WTC11 (cell line): Measurements from ENCODE around the gene RBFOX1. TPM values are rescaled to one million over a fixed set of nuclear protein-coding genes. Genes with fewer than 3 reads are reported as not detected.

ENCODE experiments used
- ATAC-seq: fragments of 200-7000 bp; cut with Tn5 transposase; 2 replicates; pipeline ENCODE4 v1.10.0; 2021; ENCODE audit warnings: mild to moderate bottlenecking, moderate library complexity
- CTCF ChIA-PET: fragments of 300-600 bp; sonication (Branson Sonifier 250); formaldehyde crosslinking; loops from one replicate; lab custom pipeline; 2021; ENCODE audit warnings: antibody characterized with exemption; lab: Charles Lee
- POLR2A ChIA-PET: fragments of 350-600 bp; sonication (Branson Sonifier 250); formaldehyde crosslinking; loops from one replicate; lab custom pipeline; 2021; ENCODE audit warnings: antibody characterized with exemption; lab: Charles Lee
- DNase-seq: peaks from one replicate; pipeline ENCODE4 v3.0.0; 2021; ENCODE audit warnings: low spot score
- H3K27ac Mint-ChIP-seq: 2 replicates; pipeline ENCODE4 v1.8.0; 2021; ENCODE audit warnings: mixed read lengths
- H3K27me3 Mint-ChIP-seq: 2 replicates; pipeline ENCODE4 v1.8.0; 2021; ENCODE audit warnings: low read depth, mild to moderate bottlenecking, moderate library complexity, mixed read lengths
- H3K36me3 Mint-ChIP-seq: 2 replicates; pipeline ENCODE4 v1.8.0; 2021; ENCODE audit warnings: mixed read lengths
- H3K4me1 Mint-ChIP-seq: 2 replicates; pipeline ENCODE4 v1.8.0; 2022; ENCODE audit warnings: mixed read lengths
- H3K4me3 Mint-ChIP-seq: 2 replicates; pipeline ENCODE4 v1.8.0; 2021; ENCODE audit warnings: mild to moderate bottlenecking, moderate library complexity, mixed read lengths
- H3K9me3 Mint-ChIP-seq: 2 replicates; pipeline ENCODE4 v1.8.0; 2021; ENCODE audit warnings: mixed read lengths
- ATF6 ChIP-seq: sonication (generic); formaldehyde crosslinking; IDR thresholded peaks from 2 replicates; pipeline ENCODE4 v1.8.1; 2023; ENCODE audit warnings: mild to moderate bottlenecking, missing genetic modification reagents
- E2F4 ChIP-seq: sonication (generic); formaldehyde crosslinking; IDR thresholded peaks from 2 replicates; pipeline ENCODE4 v1.8.1; 2022; ENCODE audit warnings: low read depth, mild to moderate bottlenecking, moderate library complexity, missing genetic modification reagents, borderline replicate concordance
- ELF4 ChIP-seq: sonication (generic); formaldehyde crosslinking; IDR thresholded peaks from 2 replicates; pipeline ENCODE4 v1.8.1; 2022; ENCODE audit warnings: low read depth, mild to moderate bottlenecking, moderate library complexity, missing genetic modification reagents
- ERG ChIP-seq: fragments of 250-450 bp; sonication (Bioruptor Pico); IDR thresholded peaks from 2 replicates; pipeline ENCODE4 v1.8.0; 2021; ENCODE audit warnings: mild to moderate bottlenecking
- ESRRA ChIP-seq: sonication (generic); formaldehyde crosslinking; IDR thresholded peaks from 2 replicates; pipeline ENCODE4 v1.8.1; 2022; ENCODE audit warnings: mild to moderate bottlenecking, missing genetic modification reagents, borderline replicate concordance
- FOXK1 ChIP-seq: sonication (generic); formaldehyde crosslinking; IDR thresholded peaks from 2 replicates; pipeline ENCODE4 v1.8.0; 2022; ENCODE audit warnings: mild to moderate bottlenecking, moderate library complexity, missing genetic modification reagents
- GTF2I ChIP-seq: fragments of 250-450 bp; sonication (Bioruptor Pico); conservative IDR thresholded peaks from 2 replicates; pipeline ENCODE4 v1.4.0; 2021; ENCODE audit warnings: mild to moderate bottlenecking
- JAZF1 ChIP-seq: fragments of 250-450 bp; sonication (Bioruptor Pico); IDR thresholded peaks from 2 replicates; pipeline ENCODE4 v1.9.0; 2021; ENCODE audit warnings: moderate library complexity, mild to moderate bottlenecking, inconsistent platforms
- TCF7 ChIP-seq: sonication (generic); formaldehyde crosslinking; IDR thresholded peaks from 2 replicates; pipeline ENCODE4 v1.8.0; 2022; ENCODE audit warnings: mild to moderate bottlenecking, low read depth, missing genetic modification reagents, moderate library complexity
- TP53 ChIP-seq: sonication (generic); formaldehyde crosslinking; IDR thresholded peaks from 2 replicates; pipeline ENCODE4 v1.8.1; 2023; ENCODE audit warnings: mild to moderate bottlenecking, missing genetic modification reagents
- ZBTB21 ChIP-seq: sonication (generic); formaldehyde crosslinking; IDR thresholded peaks from 2 replicates; pipeline ENCODE4 v1.8.1; 2023; ENCODE audit warnings: mild to moderate bottlenecking, missing genetic modification reagents, borderline replicate concordance
- ZBTB43 ChIP-seq: sonication (generic); formaldehyde crosslinking; IDR thresholded peaks from 2 replicates; pipeline ENCODE4 v1.8.1; 2023; ENCODE audit warnings: mild to moderate bottlenecking, missing genetic modification reagents
- ZMAT4 ChIP-seq: fragments of 250-450 bp; sonication (Bioruptor Pico); IDR thresholded peaks from 2 replicates; pipeline ENCODE4 v1.9.0; 2021; ENCODE audit warnings: mild to moderate bottlenecking
- ZNF263 ChIP-seq: sonication (generic); formaldehyde crosslinking; IDR thresholded peaks from 2 replicates; pipeline ENCODE4 v1.8.1; 2022; ENCODE audit warnings: low read depth, mild to moderate bottlenecking, moderate library complexity, missing genetic modification reagents
- ZNF396 ChIP-seq: fragments of 250-450 bp; sonication (Bioruptor Pico); IDR thresholded peaks from 2 replicates; pipeline ENCODE4 v1.8.0; 2021; ENCODE audit warnings: mild to moderate bottlenecking, moderate library complexity, borderline replicate concordance
- ZNF512 ChIP-seq: sonication (generic); formaldehyde crosslinking; IDR thresholded peaks from 2 replicates; pipeline ENCODE4 v1.8.1; 2022; ENCODE audit warnings: missing genetic modification reagents, borderline replicate concordance
- total RNA-seq: library from RNA; stranded (reverse); gene quantifications from 3 replicates; pipeline ENCODE4 v1.2.3, GENCODE V29; 2021
- TF ChIP-seq, protein P1 (sequence below): sonication (generic); formaldehyde crosslinking; IDR thresholded peaks from 2 replicates; pipeline ENCODE4 v1.8.1; 2022; ENCODE audit warnings: mild to moderate bottlenecking, moderate library complexity, missing genetic modification reagents
- TF ChIP-seq, protein P2 (sequence below): fragments of 200-600 bp; IDR thresholded peaks from 2 replicates; pipeline ENCODE4 v1.8.0; 2022; ENCODE audit warnings: antibody characterized with exemption
- TF ChIP-seq, protein P3 (sequence below): sonication (generic); formaldehyde crosslinking; IDR thresholded peaks from 2 replicates; pipeline ENCODE4 v1.8.0; 2022; ENCODE audit warnings: missing genetic modification reagents

Gene RBFOX1
- total RNA-seq, 1 experiment from 2014 or later, result 1.1 TPM

DNA sequence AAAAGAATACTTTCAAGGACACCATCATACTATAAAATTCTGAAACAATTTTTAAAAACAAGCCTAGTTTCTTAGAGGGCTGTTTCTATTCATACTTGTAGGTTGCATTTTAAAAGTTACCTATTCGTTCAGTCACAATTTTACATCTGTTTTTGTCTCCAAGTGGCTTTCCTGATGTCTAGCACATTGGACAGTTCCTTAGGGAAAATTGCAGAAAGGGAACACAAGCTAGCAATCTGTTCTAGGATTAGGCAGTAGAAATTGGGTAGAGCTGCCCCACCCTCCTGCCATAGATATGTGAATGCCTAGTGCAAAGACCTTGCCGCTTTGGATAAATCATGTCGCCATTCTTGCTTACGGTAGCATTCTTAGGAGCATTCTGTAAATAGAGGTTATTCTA lies 358.9 kb downstream of the RBFOX1 start:
- H3K4me1 Mint-ChIP-seq, result peaks cover 10% of the 10 kb centered on the region
- no peak overlapping the region for H3K27ac Mint-ChIP-seq
- ChIA-PET CTCF (no interaction called here), POLR2A (no interaction called here)
- peaks cover 17% of the 10 kb centered on the region for H3K9me3 Mint-ChIP-seq
- no peak for TF ChIP-seq ERG
- TF ChIP-seq, protein P1, sequence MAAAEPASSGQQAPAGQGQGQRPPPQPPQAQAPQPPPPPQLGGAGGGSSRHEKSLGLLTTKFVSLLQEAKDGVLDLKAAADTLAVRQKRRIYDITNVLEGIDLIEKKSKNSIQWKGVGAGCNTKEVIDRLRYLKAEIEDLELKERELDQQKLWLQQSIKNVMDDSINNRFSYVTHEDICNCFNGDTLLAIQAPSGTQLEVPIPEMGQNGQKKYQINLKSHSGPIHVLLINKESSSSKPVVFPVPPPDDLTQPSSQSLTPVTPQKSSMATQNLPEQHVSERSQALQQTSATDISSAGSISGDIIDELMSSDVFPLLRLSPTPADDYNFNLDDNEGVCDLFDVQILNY (CRISPR knock-in tag), result no peak
- no peak for TF ChIP-seq E2F4 (CRISPR knock-in tag)
- no peak for TF ChIP-seq JAZF1 (CRISPR knock-in tag)
- no peak for TF ChIP-seq ATF6 (CRISPR knock-in tag)
- TF ChIP-seq GTF2I (CRISPR knock-in tag), result no peak
- TF ChIP-seq ZNF396 (CRISPR knock-in tag), result no peak
- TF ChIP-seq FOXK1 (CRISPR knock-in tag), result no peak
- TF ChIP-seq TCF7 (CRISPR knock-in tag), result no peak
- no peak for TF ChIP-seq ZBTB21 (CRISPR knock-in tag)
- no peak for TF ChIP-seq ZBTB43
- TF ChIP-seq, protein P2, sequence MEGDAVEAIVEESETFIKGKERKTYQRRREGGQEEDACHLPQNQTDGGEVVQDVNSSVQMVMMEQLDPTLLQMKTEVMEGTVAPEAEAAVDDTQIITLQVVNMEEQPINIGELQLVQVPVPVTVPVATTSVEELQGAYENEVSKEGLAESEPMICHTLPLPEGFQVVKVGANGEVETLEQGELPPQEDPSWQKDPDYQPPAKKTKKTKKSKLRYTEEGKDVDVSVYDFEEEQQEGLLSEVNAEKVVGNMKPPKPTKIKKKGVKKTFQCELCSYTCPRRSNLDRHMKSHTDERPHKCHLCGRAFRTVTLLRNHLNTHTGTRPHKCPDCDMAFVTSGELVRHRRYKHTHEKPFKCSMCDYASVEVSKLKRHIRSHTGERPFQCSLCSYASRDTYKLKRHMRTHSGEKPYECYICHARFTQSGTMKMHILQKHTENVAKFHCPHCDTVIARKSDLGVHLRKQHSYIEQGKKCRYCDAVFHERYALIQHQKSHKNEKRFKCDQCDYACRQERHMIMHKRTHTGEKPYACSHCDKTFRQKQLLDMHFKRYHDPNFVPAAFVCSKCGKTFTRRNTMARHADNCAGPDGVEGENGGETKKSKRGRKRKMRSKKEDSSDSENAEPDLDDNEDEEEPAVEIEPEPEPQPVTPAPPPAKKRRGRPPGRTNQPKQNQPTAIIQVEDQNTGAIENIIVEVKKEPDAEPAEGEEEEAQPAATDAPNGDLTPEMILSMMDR, result no peak
- TF ChIP-seq ZNF263, result no peak
- ATAC-seq (no peak), DNase-seq (no peak)
- H3K36me3 Mint-ChIP-seq, result peaks cover 2% of the 10 kb centered on the region; the same call in 1 of the 2 replicates
- H3K4me3 Mint-ChIP-seq, result no peak overlapping the region
- H3K27me3 Mint-ChIP-seq, result no peaks in the 10 kb centered on the region; the same call in 1 of the 2 replicates

GRCh38 chr16:7703672-7704071 lies 371.0 kb downstream of the RBFOX1 start:
- no peak overlapping the region for H3K27ac Mint-ChIP-seq
- peaks cover 70% of the 10 kb centered on the region for H3K9me3 Mint-ChIP-seq
- TF ChIP-seq ESRRA (CRISPR knock-in tag) (no peak), ZMAT4 (CRISPR knock-in tag) (no peak), TP53 (CRISPR knock-in tag) (no peak), ZNF512 (CRISPR knock-in tag) (no peak), ELF4 (CRISPR knock-in tag) (no peak)
- TF ChIP-seq, protein P3, sequence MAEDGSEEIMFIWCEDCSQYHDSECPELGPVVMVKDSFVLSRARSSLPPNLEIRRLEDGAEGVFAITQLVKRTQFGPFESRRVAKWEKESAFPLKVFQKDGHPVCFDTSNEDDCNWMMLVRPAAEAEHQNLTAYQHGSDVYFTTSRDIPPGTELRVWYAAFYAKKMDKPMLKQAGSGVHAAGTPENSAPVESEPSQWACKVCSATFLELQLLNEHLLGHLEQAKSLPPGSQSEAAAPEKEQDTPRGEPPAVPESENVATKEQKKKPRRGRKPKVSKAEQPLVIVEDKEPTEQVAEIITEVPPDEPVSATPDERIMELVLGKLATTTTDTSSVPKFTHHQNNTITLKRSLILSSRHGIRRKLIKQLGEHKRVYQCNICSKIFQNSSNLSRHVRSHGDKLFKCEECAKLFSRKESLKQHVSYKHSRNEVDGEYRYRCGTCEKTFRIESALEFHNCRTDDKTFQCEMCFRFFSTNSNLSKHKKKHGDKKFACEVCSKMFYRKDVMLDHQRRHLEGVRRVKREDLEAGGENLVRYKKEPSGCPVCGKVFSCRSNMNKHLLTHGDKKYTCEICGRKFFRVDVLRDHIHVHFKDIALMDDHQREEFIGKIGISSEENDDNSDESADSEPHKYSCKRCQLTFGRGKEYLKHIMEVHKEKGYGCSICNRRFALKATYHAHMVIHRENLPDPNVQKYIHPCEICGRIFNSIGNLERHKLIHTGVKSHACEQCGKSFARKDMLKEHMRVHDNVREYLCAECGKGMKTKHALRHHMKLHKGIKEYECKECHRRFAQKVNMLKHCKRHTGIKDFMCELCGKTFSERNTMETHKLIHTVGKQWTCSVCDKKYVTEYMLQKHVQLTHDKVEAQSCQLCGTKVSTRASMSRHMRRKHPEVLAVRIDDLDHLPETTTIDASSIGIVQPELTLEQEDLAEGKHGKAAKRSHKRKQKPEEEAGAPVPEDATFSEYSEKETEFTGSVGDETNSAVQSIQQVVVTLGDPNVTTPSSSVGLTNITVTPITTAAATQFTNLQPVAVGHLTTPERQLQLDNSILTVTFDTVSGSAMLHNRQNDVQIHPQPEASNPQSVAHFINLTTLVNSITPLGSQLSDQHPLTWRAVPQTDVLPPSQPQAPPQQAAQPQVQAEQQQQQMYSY (CRISPR knock-in tag), result no peak
- TF ChIP-seq, all 79 proteins: peak for 0
- Mint-ChIP-seq H3K4me3 (no peak overlapping the region), H3K36me3 (peaks cover 31% of the 10 kb centered on the region), H3K4me1 (no peaks in the 10 kb centered on the region), H3K27me3 (peaks cover 4% of the 10 kb centered on the region; the same call in 1 of the 2 replicates)
- DNase-seq (no peak), ATAC-seq (no peak)
- POLR2A ChIA-PET, result no interaction called here
- CTCF ChIA-PET, result no interaction called here
